Measurements from ENCODE around the gene ZNF200. TPM values are rescaled to one million over a fixed set of nuclear protein-coding genes. Genes with fewer than 3 reads are reported as not detected.
"Not testable (repeated sequence)": the region's sequence is repeated elsewhere in the genome, so short reads cannot be mapped to it uniquely, and the experiment has no call there.

Gene ZNF200
- total RNA-seq, 1 experiment from 2014 or later, result 14.6 TPM

DNA sequence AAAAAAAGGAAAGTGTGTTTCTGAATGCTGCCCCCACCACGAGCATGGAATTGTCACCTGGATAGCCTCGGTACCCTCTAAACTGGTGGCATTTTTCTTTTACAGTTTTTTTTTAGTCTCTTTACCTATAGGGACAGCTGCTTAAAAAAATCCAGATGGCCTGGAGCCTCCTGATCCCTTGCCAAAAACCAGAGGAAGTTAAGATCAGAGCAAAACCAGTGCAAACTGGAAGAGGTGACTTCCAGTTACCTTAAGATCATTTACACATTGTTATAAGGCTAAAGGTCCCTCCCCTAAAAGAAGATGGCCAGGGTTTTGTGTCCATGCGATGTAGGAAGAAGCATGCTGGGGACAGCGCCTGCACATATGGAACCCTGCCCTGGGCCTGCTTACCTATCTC, 18.0 kb upstream of the ZNF200 start:
- DNase-seq (ENCODE audit: low spot score), result no peak

- no peak for DNase-seq (ENCODE audit: low spot score)
Measured at GRCh38 chr16:3249451-3249850, 14.5 kb upstream of the ZNF200 start.

GRCh38 chr16:3249020-3249419, 14.1 kb upstream of the ZNF200 start:
- no peak for DNase-seq (ENCODE audit: low spot score)

- DNase-seq (ENCODE audit: low spot score), result no peak
Measured at GRCh38 chr16:3248596-3248995, 13.6 kb upstream of the ZNF200 start.

- DNase-seq (ENCODE audit: low spot score), result no peak
Measured at GRCh38 chr16:3246876-3247275, 11.9 kb upstream of the ZNF200 start.

DNA sequence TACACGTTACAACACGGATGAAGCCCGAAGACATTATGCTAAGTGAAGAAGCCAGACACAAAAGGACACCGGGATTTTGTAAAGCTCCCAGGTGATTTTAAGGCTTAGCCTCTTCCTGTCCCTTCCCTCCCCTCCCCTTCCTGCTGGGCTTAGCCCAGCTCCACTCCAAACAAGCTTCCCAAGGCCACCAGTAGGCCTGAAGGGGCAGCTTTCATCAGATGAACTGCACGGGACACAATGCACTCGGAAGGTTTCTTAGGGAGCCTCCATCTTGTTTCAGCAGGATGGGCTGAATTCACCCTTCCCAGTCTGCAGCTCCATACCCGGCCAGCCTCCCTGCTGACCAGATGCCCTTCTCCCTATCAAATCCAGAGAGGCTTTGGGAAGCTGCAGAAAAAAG, 11.0 kb upstream of the ZNF200 start:
- no peak for DNase-seq (ENCODE audit: low spot score)

DNA sequence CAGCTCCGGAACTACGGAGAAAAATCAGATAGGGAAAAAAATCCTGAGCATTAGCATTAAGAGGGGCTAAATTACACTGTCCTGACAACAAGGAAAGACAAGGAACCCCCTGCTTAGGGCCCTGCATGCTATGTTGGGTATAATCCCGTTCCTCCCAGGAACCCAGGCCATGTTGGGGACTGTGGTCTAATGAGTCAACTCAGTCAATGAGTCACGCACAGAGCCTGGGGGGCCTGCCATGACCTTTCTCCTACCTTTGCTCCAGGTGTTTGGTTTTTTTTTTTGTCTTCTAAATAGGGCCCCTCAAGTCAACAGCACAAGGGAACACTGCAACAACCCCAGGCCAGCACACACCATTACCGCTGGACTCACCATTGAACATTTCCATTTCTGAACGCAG, 8.9 kb upstream of the ZNF200 start:
- no peak for DNase-seq (ENCODE audit: low spot score)

DNA sequence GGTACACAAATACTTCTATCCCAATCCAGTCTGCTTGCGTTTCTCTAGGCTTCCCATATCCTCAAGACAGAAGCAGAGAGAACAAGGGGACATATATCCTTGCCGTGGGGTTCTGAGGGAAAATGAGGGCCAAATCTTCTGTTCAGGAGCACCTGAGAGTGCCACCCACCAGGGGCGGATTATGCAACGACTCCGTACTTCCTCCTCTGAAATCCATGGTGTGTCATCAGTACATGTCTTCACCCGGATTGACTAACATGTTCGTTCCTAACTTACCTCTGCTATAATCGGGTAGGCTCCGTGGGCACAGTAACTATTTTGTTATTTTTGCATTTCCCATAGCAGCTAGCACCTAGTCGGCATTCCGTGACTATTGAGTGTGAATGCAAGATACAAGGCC, 7.8 kb upstream of the ZNF200 start:
- DNase-seq (ENCODE audit: low spot score), result no peak

GRCh38 chr16:3241761-3242160, 6.8 kb upstream of the ZNF200 start:
- no peak for DNase-seq (ENCODE audit: low spot score)

DNA sequence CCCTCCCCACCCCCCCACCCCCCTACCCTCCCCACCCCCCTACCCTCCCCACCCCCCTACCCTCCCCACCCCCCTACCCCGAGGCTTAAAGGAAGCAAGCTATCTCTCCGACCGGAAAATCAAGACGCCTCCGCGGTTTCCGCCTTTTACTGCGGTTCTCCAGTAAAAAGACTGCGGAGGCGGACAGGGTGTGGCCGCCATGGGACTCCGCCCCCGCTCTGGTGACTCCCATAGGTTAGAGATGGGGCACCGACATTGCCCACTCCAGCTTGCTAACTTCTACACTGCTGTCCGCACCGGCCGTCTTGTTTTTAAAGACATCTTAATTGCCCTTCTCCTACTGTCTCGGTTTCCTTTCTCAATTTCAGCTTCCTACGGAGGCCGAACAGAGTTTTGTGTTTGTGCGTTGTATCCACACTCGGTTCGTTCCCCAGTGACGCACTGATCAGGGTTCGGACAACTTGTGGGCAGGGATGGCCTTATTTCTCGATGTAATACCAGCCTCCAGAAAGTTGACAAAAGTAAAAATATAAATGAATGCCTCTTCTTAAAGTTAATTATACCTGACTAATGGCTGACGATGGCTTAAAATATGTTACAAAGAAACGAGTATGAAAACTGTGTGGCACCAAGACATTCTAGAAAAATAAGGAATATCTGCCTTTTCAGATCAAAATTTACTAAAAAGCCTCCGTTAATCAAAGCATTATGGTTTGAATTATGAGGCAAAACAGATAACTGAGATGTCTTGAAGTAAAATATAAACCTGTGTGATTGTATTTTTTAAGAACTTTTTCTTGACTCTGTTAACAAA, 1.1 kb upstream of the ZNF200 start:
- no peak for DNase-seq (ENCODE audit: low spot score)

GRCh38 chr16:3234543-3234856, 458 bp downstream of the ZNF200 start:
- DNase-seq (ENCODE audit: low spot score), result no peak

GRCh38 chr16:3223913-3224515, 10.9 kb downstream of the ZNF200 start:
- peak; percentile 18 for DNase-seq (ENCODE audit: low spot score)

DNA sequence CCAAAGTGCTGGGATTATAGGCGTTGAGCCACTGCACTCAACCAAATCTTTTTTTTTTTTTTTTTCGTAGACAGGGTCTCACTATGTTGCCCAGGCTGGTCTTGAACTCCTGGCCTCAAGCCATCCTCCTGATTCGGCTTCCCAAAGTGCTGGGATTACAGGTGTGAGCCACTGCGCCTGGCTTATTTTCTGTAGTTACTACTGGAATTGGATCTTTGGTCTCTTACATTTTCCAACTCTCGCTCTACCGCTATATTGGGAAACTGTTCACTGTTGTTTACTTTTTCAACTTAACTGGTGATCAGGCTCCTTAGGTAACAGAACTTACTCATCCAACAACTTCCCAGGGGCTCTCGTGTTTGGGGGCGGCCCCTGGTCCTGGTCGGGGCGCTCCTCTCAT, 14.1 kb downstream of the ZNF200 start:
- no peak for DNase-seq (ENCODE audit: low spot score)

- DNase-seq (ENCODE audit: low spot score), result no peak
Measured at GRCh38 chr16:3216263-3216640, 18.7 kb downstream of the ZNF200 start.

- DNase-seq (ENCODE audit: low spot score), result no peak
Measured at GRCh38 chr16:3215601-3216262, 19.2 kb downstream of the ZNF200 start.

GRCh38 chr16:3214904-3215600, 19.9 kb downstream of the ZNF200 start:
- no peak for DNase-seq (ENCODE audit: low spot score)

DNA sequence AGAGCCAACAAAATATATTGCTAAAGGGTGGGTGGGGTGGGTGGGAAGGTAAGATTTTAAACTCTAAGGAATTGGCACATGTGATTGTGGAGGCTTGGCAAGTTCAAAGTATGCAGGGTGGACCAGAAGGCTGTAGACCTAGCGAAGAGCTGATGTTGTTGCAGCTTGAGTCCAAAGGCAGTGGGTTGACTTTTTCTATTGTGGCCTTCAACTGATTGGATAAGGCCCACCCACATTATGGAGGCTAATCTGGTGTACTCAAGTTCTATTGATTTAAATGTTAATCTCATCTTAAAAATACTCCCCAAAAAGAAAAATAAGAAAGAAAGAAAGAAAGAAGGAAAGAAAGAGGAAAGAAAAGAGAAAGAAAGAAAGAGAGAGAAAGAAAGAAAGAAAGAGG, 22.4 kb downstream of the ZNF200 start:
- DNase-seq (ENCODE audit: low spot score), result no peak

- DNase-seq (ENCODE audit: low spot score), result no peak
Measured at GRCh38 chr16:3212006-3212405, 23.0 kb downstream of the ZNF200 start.

GRCh38 chr16:3207086-3207953, 27.6 kb downstream of the ZNF200 start:
- DNase-seq (ENCODE audit: low spot score), result no peak

GRCh38 chr16:3205939-3206338, 29.0 kb downstream of the ZNF200 start:
- not testable (repeated sequence) for DNase-seq (ENCODE audit: low spot score)

DNA sequence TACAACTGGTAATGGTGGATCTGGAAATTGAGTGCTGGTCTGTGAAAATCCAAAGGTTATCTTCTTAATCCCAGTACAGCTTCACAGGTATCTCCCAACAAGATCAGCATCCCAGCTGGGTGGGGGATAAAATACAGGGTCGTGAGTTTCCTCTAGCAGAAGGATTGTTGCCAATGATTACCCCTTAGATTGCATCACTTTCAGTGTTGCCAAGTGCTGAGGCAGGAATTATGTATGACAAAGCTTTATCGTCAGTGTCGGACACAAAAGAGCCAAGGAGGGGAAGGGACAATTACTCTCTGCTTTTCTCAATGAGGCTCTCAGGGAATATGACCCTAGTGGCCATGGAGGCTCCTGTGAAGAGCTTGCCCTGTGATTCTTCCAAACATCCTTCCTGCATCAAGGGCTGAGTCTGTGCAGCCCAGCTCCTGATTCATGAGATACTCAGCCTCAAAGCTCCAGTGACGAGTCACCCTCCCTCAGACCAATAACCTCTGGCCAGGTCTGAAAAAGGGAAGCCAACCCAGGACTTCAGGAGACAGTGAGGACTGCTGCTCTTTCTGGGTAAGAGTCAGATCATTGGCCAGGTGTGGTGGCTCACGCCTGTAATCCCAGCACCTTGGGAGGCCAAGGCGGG, 31.9 kb downstream of the ZNF200 start:
- DNase-seq (ENCODE audit: low spot score), result no peak
